SH-SY5Y (cell line): ENCODE results near the gene MNAT1.

ENCODE experiments used
- GATA2 ChIP-seq: IDR thresholded peaks from 2 replicates; pipeline ENCODE4 v1.6.1; 2011; ENCODE audit warnings: mild to moderate bottlenecking, low read depth, low read length
- GATA3 ChIP-seq: IDR thresholded peaks from 2 replicates; pipeline ENCODE4 v1.6.1; 2011; ENCODE audit warnings: low read depth, mild to moderate bottlenecking, low read length, moderate library complexity

GRCh38 chr14:60705100-60705499 lies 29.5 kb upstream of the MNAT1 start:
- TF ChIP-seq GATA2 (no peak), GATA3 (no peak)
